ENCODE measurements around the gene TNNI3K. TPM values are rescaled to one million over a fixed set of nuclear protein-coding genes. Genes with fewer than 3 reads are reported as not detected.
A peak's percentile ranks its signal among the peaks of the same experiment; 100 is the strongest.

TNNI3K gene
- total RNA-seq, 1 experiment from 2014 or later: not detected

DNA sequence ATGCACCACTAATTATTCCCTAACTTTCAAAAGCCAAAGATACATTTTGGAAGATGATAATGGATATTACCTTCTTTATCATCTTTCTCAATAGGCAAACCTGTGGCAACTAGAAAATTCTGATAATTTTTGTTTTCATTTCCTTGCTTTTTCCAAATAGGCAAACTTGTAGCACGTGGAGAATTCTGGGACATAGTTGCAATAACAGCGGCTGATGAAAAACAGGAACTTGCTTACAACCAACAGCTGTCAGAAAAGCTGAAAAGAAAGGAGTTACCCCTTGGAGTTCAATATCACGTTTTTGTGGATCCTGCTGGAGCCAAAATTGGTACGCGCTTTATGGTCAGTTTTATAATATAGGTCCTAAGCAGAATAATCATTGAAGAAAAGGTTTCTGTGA, 35.7 kb upstream of the TNNI3K start:
- H3K4me1 ChIP-seq (ENCODE audit: insufficient read depth, low read length): peaks cover 12% of the 10 kb centered on the region; the same call in 1 of the 2 replicates
- H3K9me2 ChIP-seq (replicated peaks; ENCODE audit: low read length): no peaks in the 10 kb centered on the region
- no peaks in the 10 kb centered on the region for H3K9me3 ChIP-seq (ENCODE audit: low read length)
- no peaks in the 10 kb centered on the region for H3K27me3 ChIP-seq (ENCODE audit: low read length)
- H3K4me2 ChIP-seq (ENCODE audit: low read length): peak overlapping the region; percentile 88
- CTCF ChIA-PET: no interaction called here
- H3K4me3 ChIP-seq (ENCODE audit: low read length): peak overlapping the region; percentile 80; the same call in 1 of the 2 replicates
- H3K79me2 ChIP-seq (ENCODE audit: low read length): no peaks in the 10 kb centered on the region
- H3K9ac ChIP-seq (ENCODE audit: low read length): no peak overlapping the region
- H3K27ac ChIP-seq (ENCODE audit: low read length): no peak overlapping the region
- no peaks in the 10 kb centered on the region for H3F3A ChIP-seq (ENCODE audit: low read length, unreplicated experiment)
- ATAC-seq (no peak), DNase-seq (no peak)
- H3K36me3 ChIP-seq (ENCODE audit: low read depth, low read length): no peaks in the 10 kb centered on the region
- TF ChIP-seq EZH2phosphoT487 (IDR thresholded peaks at IDR 0.05; ENCODE audit: borderline replicate concordance, low read length) (no peak), EZH2 (IDR thresholded peaks at IDR 0.05; ENCODE audit: low read length, unreplicated experiment) (no peak)
- TF ChIP-seq, protein P1, sequence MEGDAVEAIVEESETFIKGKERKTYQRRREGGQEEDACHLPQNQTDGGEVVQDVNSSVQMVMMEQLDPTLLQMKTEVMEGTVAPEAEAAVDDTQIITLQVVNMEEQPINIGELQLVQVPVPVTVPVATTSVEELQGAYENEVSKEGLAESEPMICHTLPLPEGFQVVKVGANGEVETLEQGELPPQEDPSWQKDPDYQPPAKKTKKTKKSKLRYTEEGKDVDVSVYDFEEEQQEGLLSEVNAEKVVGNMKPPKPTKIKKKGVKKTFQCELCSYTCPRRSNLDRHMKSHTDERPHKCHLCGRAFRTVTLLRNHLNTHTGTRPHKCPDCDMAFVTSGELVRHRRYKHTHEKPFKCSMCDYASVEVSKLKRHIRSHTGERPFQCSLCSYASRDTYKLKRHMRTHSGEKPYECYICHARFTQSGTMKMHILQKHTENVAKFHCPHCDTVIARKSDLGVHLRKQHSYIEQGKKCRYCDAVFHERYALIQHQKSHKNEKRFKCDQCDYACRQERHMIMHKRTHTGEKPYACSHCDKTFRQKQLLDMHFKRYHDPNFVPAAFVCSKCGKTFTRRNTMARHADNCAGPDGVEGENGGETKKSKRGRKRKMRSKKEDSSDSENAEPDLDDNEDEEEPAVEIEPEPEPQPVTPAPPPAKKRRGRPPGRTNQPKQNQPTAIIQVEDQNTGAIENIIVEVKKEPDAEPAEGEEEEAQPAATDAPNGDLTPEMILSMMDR (conservative IDR thresholded peaks at IDR 0.05; ENCODE audit: low read depth, low read length): no peak
- H2AFZ ChIP-seq (ENCODE audit: low read length): no peak overlapping the region
- POLR2A ChIA-PET (ENCODE audit: unreplicated experiment): no interaction called here
- H4K20me1 ChIP-seq (ENCODE audit: low read length): no peaks in the 10 kb centered on the region
- intact Hi-C loops (cut with micrococcal nuclease): loop anchor here (5.0 to 10.0 kb wide), 2 partner anchors 155 to 493 kb away; no protein-coding TSS in a partner anchor
- no TSS peak for BruUV-seq (replicated peaks)

DNA sequence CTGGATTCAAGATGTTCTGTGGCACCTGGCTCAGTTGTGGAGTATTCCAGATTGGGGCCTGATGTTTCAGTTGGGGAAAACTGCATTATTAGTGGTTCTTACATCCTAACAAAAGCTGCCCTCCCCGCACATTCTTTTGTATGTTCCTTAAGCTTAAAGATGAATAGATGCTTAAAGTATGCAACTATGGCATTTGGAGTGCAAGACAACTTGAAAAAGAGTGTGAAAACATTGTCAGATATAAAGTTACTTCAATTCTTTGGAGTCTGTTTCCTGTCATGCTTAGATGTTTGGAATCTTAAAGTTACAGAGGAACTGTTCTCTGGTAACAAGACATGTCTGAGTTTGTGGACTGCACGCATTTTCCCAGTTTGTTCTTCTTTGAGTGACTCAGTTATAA, 29.9 kb upstream of the TNNI3K start:
- H3K27ac ChIP-seq (ENCODE audit: low read length): no peak overlapping the region
- ChIA-PET CTCF (no interaction called here), POLR2A (ENCODE audit: unreplicated experiment) (no interaction called here)
- no peaks in the 10 kb centered on the region for H3K27me3 ChIP-seq (ENCODE audit: low read length)
- no peak overlapping the region for H3K4me3 ChIP-seq (ENCODE audit: low read length)
- ATAC-seq (no peak), DNase-seq (no peak)
- H3K36me3 ChIP-seq (ENCODE audit: low read depth, low read length): no peaks in the 10 kb centered on the region
- H3K9ac ChIP-seq (ENCODE audit: low read length): no peak overlapping the region
- H3K9me2 ChIP-seq (replicated peaks; ENCODE audit: low read length): no peaks in the 10 kb centered on the region
- H3K4me1 ChIP-seq (ENCODE audit: insufficient read depth, low read length): no peaks in the 10 kb centered on the region
- H3K79me2 ChIP-seq (ENCODE audit: low read length): no peaks in the 10 kb centered on the region
- H3K4me2 ChIP-seq (ENCODE audit: low read length): no peak overlapping the region
- no peaks in the 10 kb centered on the region for H3F3A ChIP-seq (ENCODE audit: low read length, unreplicated experiment)
- no peaks in the 10 kb centered on the region for H3K9me3 ChIP-seq (ENCODE audit: low read length)
- H4K20me1 ChIP-seq (ENCODE audit: low read length): no peaks in the 10 kb centered on the region
- H2AFZ ChIP-seq (ENCODE audit: low read length): no peak overlapping the region
- TF ChIP-seq, protein P1 (conservative IDR thresholded peaks at IDR 0.05; ENCODE audit: low read depth, low read length): no peak
- no peak for TF ChIP-seq EZH2phosphoT487 (IDR thresholded peaks at IDR 0.05; ENCODE audit: borderline replicate concordance, low read length)
- TF ChIP-seq EZH2 (IDR thresholded peaks at IDR 0.05; ENCODE audit: low read length, unreplicated experiment): no peak
- no TSS peak for BruUV-seq (replicated peaks)
- intact Hi-C loops (cut with micrococcal nuclease): no loop called here

DNA sequence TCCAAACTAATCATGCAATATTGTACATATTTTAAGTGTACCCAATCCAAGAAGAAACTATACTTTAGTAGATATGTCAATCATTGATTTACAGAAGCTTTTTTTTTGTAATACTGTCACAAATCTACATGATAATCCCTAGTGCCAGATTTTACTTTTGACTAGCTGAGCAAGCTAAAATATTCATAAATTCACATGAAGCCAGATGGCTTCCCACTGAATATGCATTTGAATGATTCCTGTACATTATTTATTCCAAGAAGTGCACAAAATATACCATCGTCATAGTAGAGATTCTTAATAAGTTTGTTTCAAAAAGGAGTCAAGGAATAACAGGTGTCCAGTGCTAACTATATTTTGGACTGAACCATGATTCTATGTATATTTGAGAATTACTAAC, 20.0 kb upstream of the TNNI3K start:
- Histone ChIP-seq H3K36me3 (ENCODE audit: low read depth, low read length) (no peaks in the 10 kb centered on the region), H3K9ac (ENCODE audit: low read length) (no peak overlapping the region), H3K4me1 (ENCODE audit: insufficient read depth, low read length) (no peaks in the 10 kb centered on the region), H3K4me3 (ENCODE audit: low read length) (no peak overlapping the region), H3F3A (ENCODE audit: low read length, unreplicated experiment) (no peaks in the 10 kb centered on the region), H3K27ac (ENCODE audit: low read length) (no peak overlapping the region), H3K79me2 (ENCODE audit: low read length) (no peaks in the 10 kb centered on the region), H3K4me2 (ENCODE audit: low read length) (no peak overlapping the region), H3K9me2 (replicated peaks; ENCODE audit: low read length) (no peaks in the 10 kb centered on the region), H2AFZ (ENCODE audit: low read length) (no peak overlapping the region), H3K9me3 (ENCODE audit: low read length) (no peaks in the 10 kb centered on the region), H3K27me3 (ENCODE audit: low read length) (no peaks in the 10 kb centered on the region), H4K20me1 (ENCODE audit: low read length) (no peaks in the 10 kb centered on the region)
- BruUV-seq (replicated peaks): no TSS peak
- DNase-seq (no peak), ATAC-seq (no peak)
- ChIA-PET CTCF (no interaction called here), POLR2A (ENCODE audit: unreplicated experiment) (no interaction called here)
- TF ChIP-seq EZH2 (IDR thresholded peaks at IDR 0.05; ENCODE audit: low read length, unreplicated experiment): no peak
- TF ChIP-seq EZH2phosphoT487 (IDR thresholded peaks at IDR 0.05; ENCODE audit: borderline replicate concordance, low read length): no peak
- TF ChIP-seq, protein P1 (conservative IDR thresholded peaks at IDR 0.05; ENCODE audit: low read depth, low read length): no peak
- intact Hi-C loops (cut with micrococcal nuclease): no loop called here
